Activated B cell treated with CpG ODN at 0.5 μM for 24 hours (primary cell): ENCODE measurements around the gene CDCA4. TPM values are rescaled to one million over a fixed set of nuclear protein-coding genes. Genes with fewer than 3 reads are reported as not detected.

Source experiments
- ATAC-seq: fragments of 200-7000 bp; cut with Tn5 transposase; one replicate; pipeline ENCODE4 v1.10.0; 2021; ENCODE audit warnings: low read depth, mild to moderate bottlenecking, moderate library complexity
- CTCF ChIA-PET: fragments of 350-600 bp; sonication (Branson Sonifier 250); formaldehyde crosslinking; loops from one replicate; lab custom pipeline; 2021; ENCODE audit warnings: antibody characterized with exemption; lab: Charles Lee
- POLR2A ChIA-PET: fragments of 350-600 bp; sonication (Branson Sonifier 250); formaldehyde crosslinking; loops from one replicate; lab custom pipeline; 2021; ENCODE audit warnings: antibody characterized with exemption; lab: Charles Lee
- DNase-seq: peaks from one replicate; pipeline ENCODE4 v3.0.0; 2022
- H3K27ac Mint-ChIP-seq: one replicate; pipeline ENCODE4 v1.8.0; 2020; ENCODE audit warnings: mixed read lengths
- H3K27me3 Mint-ChIP-seq: one replicate; pipeline ENCODE4 v1.8.0; 2021; ENCODE audit warnings: mixed read lengths
- H3K36me3 Mint-ChIP-seq: one replicate; pipeline ENCODE4 v1.8.0; 2021; ENCODE audit warnings: low read depth, mixed read lengths
- H3K4me1 Mint-ChIP-seq: one replicate; pipeline ENCODE4 v1.8.0; 2021; ENCODE audit warnings: mixed read lengths
- H3K4me3 Mint-ChIP-seq: one replicate; pipeline ENCODE4 v1.8.0; 2020; ENCODE audit warnings: mild to moderate bottlenecking, mixed read lengths
- H3K9me3 Mint-ChIP-seq: one replicate; pipeline ENCODE4 v1.8.0; 2020; ENCODE audit warnings: mixed read lengths
- intact Hi-C: fragments of 100-400 bp; cut with micrococcal nuclease; formaldehyde crosslinking; loops from one replicate; pipeline ENCODE4 v1.15.1; 2024
- total RNA-seq: library from RNA; stranded (reverse); gene quantifications from 2 replicates; pipeline ENCODE4 v1.2.3, GENCODE V29; 2022
- TF ChIP-seq, protein P1 (sequence below): fragments of 200-600 bp; IDR thresholded peaks from one replicate; pipeline ENCODE4 v1.8.0; 2022; ENCODE audit warnings: antibody characterized with exemption, mild to moderate bottlenecking

The CDCA4 gene
- total RNA-seq, 1 donor from 2014 or later, result 13.6 TPM

GRCh38 chr14:104994978-104995377 is 25.9 kb downstream of the CDCA4 start:
- TF ChIP-seq, protein P1, sequence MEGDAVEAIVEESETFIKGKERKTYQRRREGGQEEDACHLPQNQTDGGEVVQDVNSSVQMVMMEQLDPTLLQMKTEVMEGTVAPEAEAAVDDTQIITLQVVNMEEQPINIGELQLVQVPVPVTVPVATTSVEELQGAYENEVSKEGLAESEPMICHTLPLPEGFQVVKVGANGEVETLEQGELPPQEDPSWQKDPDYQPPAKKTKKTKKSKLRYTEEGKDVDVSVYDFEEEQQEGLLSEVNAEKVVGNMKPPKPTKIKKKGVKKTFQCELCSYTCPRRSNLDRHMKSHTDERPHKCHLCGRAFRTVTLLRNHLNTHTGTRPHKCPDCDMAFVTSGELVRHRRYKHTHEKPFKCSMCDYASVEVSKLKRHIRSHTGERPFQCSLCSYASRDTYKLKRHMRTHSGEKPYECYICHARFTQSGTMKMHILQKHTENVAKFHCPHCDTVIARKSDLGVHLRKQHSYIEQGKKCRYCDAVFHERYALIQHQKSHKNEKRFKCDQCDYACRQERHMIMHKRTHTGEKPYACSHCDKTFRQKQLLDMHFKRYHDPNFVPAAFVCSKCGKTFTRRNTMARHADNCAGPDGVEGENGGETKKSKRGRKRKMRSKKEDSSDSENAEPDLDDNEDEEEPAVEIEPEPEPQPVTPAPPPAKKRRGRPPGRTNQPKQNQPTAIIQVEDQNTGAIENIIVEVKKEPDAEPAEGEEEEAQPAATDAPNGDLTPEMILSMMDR, result no peak
- POLR2A ChIA-PET, result no interaction called here
- intact Hi-C loops, result no loop called here
- no peaks in the 10 kb centered on the region for H3K36me3 Mint-ChIP-seq
- no peak for DNase-seq
- no peak overlapping the region for H3K4me3 Mint-ChIP-seq
- H3K27ac Mint-ChIP-seq, result no peak overlapping the region
- no peaks in the 10 kb centered on the region for H3K4me1 Mint-ChIP-seq
- H3K27me3 Mint-ChIP-seq, result no peaks in the 10 kb centered on the region
- CTCF ChIA-PET, result no interaction called here
- no peaks in the 10 kb centered on the region for H3K9me3 Mint-ChIP-seq
- no peak for ATAC-seq

DNA sequence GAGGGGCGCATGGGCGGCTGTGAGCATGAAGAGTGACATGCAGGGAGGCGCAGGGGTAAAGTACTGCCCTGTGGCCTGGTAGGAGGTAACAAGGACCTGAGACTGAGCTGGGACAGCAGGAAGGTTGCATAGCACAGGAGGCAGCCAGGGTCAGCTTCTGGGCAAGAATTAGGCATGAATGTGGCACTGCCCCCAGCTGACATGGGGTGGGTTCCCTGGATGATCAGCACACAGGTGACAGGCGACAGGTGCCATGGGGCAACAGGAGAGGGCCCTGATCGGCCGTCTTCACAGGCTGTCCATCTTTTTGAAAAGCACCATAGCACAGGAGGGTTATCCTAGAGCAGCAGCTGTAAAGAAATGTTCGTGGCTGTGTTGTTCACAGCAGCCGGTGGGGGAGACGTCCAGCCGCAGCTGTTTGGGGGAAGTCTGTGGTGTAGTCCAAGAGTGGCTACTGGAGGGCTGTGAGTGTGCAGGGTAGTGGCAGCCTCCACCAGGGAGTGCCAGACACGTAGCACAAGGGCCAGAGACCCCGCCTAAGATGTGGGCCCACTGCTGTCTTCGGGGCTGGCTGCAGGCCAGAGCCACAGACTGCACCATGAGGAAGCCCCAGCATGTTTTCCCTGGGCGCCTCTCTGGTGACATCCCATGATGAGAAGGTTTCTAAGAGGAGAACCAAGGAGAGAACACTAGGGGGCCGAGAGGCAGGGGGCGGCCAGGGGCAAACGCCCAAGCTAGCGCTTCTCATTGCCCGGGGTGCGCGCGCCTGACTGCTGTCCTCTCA is 26.9 kb downstream of the CDCA4 start:
- Mint-ChIP-seq H3K4me3 (no peak overlapping the region), H3K9me3 (no peaks in the 10 kb centered on the region), H3K27ac (no peak overlapping the region), H3K36me3 (no peaks in the 10 kb centered on the region), H3K4me1 (no peaks in the 10 kb centered on the region), H3K27me3 (no peaks in the 10 kb centered on the region)
- intact Hi-C loops, result no loop called here
- POLR2A ChIA-PET, result no interaction called here
- ATAC-seq (no peak), DNase-seq (no peak)
- CTCF ChIA-PET, result interaction anchor here (1.1 kb wide), 1 partner anchor 19 kb away, joined by 4 read pairs; no protein-coding TSS in a partner anchor
- TF ChIP-seq, protein P1, result no peak

DNA sequence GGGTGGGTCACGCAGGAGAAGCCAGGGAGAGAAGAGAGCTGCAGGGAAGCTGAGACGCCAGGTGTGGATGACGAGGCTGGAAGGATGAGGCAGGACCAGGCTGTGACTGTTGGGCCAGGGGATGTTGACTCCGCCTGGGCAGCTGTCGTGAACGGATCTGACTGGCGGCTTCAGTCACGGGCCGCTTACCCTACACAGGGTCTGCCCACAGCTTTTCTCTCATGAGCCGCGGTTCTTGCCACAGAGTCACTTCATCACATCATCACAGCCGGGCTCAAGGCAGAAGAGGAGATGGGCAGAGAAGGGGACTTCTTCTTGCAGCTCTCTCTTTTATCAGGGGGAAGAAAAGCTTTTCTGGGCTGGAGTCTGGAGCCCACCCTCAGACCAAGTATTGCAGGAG is 27.6 kb downstream of the CDCA4 start:
- H3K27me3 Mint-ChIP-seq, result peaks cover 3% of the 10 kb centered on the region
- ChIA-PET POLR2A (no interaction called here), CTCF (interaction anchor here (1.1 kb wide), 1 partner anchor 18 kb away, joined by 4 read pairs; no protein-coding TSS in a partner anchor)
- DNase-seq (no peak), ATAC-seq (no peak)
- TF ChIP-seq, protein P1, result no peak
- H3K36me3 Mint-ChIP-seq, result no peaks in the 10 kb centered on the region
- no peaks in the 10 kb centered on the region for H3K9me3 Mint-ChIP-seq
- intact Hi-C loops, result no loop called here
- no peaks in the 10 kb centered on the region for H3K4me1 Mint-ChIP-seq
- no peak overlapping the region for H3K4me3 Mint-ChIP-seq
- H3K27ac Mint-ChIP-seq, result no peak overlapping the region

GRCh38 chr14:104992501-104992900 is 28.4 kb downstream of the CDCA4 start:
- H3K4me3 Mint-ChIP-seq, result no peak overlapping the region

GRCh38 chr14:104991896-104992230 is 29.0 kb downstream of the CDCA4 start:
- no peak overlapping the region for H3K27ac Mint-ChIP-seq

More at GRCh38 chr14:104992501-104992900, 28.4 kb downstream of the CDCA4 start:
- CTCF ChIA-PET, result no interaction called here
- DNase-seq (no peak), ATAC-seq (no peak)
- TF ChIP-seq, protein P1, result no peak
- no peaks in the 10 kb centered on the region for H3K9me3 Mint-ChIP-seq
- H3K27me3 Mint-ChIP-seq, result peaks cover 3% of the 10 kb centered on the region
- intact Hi-C loops, result no loop called here
- H3K4me1 Mint-ChIP-seq, result no peaks in the 10 kb centered on the region
- POLR2A ChIA-PET, result no interaction called here
- H3K27ac Mint-ChIP-seq, result no peak overlapping the region
- H3K36me3 Mint-ChIP-seq, result no peaks in the 10 kb centered on the region

More at GRCh38 chr14:104991896-104992230, 29.0 kb downstream of the CDCA4 start:
- Mint-ChIP-seq H3K27me3 (peaks cover 5% of the 10 kb centered on the region), H3K9me3 (no peaks in the 10 kb centered on the region), H3K4me1 (peaks cover 3% of the 10 kb centered on the region), H3K36me3 (no peaks in the 10 kb centered on the region), H3K4me3 (no peak overlapping the region)
- no peak for ATAC-seq
- CTCF ChIA-PET, result no interaction called here
- TF ChIP-seq, protein P1, result no peak
- intact Hi-C loops, result no loop called here
- no peak for DNase-seq
- POLR2A ChIA-PET, result no interaction called here
